Measurements from ENCODE around the gene CMC2. TPM values are rescaled to one million over a fixed set of nuclear protein-coding genes. Genes with fewer than 3 reads are reported as not detected.

The CMC2 gene
- total RNA-seq, 1 donor from 2014 or later: 59.8 TPM

DNA sequence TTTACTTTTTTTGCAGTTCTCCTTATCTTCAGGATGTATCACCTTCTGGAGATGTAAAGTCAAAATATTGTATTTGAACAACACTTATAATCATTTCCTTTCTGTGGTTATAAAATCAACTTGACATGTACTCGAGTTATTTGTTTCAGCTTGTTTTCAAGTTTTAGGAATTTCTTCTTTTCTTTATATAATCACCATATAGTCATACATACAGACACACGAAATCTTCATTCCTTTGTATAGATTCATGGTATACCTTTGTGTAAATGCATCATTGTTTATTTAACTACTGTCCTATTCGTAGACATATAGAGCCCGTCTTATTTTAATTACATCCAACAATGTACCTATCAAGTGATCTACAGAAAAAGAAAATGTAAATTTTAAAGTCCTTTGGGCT, 40.1 kb downstream of the CMC2 start:
- H3K36me3 Mint-ChIP-seq: peaks cover 5% of the 10 kb centered on the region
- H3K4me1 Mint-ChIP-seq (ENCODE audit: unreplicated experiment): no peaks in the 10 kb centered on the region
- H3K27me3 Mint-ChIP-seq: no peaks in the 10 kb centered on the region
- H3K4me3 Mint-ChIP-seq: no peak overlapping the region
- no peak overlapping the region for H3K27ac Mint-ChIP-seq
- H3K9me3 Mint-ChIP-seq: no peaks in the 10 kb centered on the region
- TF ChIP-seq, protein P1, sequence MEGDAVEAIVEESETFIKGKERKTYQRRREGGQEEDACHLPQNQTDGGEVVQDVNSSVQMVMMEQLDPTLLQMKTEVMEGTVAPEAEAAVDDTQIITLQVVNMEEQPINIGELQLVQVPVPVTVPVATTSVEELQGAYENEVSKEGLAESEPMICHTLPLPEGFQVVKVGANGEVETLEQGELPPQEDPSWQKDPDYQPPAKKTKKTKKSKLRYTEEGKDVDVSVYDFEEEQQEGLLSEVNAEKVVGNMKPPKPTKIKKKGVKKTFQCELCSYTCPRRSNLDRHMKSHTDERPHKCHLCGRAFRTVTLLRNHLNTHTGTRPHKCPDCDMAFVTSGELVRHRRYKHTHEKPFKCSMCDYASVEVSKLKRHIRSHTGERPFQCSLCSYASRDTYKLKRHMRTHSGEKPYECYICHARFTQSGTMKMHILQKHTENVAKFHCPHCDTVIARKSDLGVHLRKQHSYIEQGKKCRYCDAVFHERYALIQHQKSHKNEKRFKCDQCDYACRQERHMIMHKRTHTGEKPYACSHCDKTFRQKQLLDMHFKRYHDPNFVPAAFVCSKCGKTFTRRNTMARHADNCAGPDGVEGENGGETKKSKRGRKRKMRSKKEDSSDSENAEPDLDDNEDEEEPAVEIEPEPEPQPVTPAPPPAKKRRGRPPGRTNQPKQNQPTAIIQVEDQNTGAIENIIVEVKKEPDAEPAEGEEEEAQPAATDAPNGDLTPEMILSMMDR (conservative IDR thresholded peaks at IDR 0.05): no peak
- DNase-seq (ENCODE audit: extremely low spot score, unreplicated experiment): no peak

DNA sequence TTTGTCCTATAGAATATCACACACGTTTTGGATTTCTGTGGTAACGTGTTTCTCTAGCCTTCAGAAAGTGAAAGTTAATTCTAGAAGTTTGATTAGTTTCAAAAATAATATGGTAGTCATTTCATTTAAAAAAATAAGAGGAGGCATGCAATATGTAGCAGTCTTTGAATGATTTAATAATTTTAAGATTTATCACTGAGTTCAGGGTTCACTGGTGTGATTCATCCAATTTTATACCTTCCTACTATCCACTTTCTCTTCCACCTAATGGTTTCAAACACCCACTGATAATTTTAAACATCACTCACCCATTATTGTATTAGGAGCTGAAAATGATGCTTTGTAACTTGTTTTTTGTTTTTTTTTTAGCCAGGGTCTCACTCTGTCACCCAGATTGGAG, 42.3 kb downstream of the CMC2 start:
- no peak overlapping the region for H3K27ac Mint-ChIP-seq

DNA sequence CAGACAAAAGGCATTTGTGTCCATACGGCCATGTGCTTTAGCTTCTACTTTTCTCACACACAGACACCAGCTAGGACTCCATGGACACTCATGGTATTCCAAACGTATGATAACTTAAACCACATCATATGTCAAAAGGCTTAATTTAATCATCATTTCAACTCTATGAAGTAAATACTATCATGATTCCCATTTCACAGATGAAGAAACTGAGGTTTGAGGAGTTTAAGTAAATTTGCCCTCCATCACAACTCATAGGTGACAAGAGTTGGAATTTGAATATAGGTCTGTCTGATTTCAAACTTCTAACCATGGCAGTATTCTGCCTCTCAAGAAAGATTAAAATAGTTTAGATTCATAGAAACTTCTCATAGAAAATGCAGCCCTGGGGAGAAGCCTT, 43.8 kb downstream of the CMC2 start:
- H3K27ac Mint-ChIP-seq: no peak overlapping the region
- no peaks in the 10 kb centered on the region for H3K27me3 Mint-ChIP-seq
- H3K4me1 Mint-ChIP-seq (ENCODE audit: unreplicated experiment): no peaks in the 10 kb centered on the region
- H3K4me3 Mint-ChIP-seq: no peak overlapping the region
- H3K36me3 Mint-ChIP-seq: peaks cover 7% of the 10 kb centered on the region
- DNase-seq (ENCODE audit: extremely low spot score, unreplicated experiment): no peak
- H3K9me3 Mint-ChIP-seq: peaks cover 8% of the 10 kb centered on the region
- TF ChIP-seq, protein P1 (conservative IDR thresholded peaks at IDR 0.05): no peak

More for the DNA sequence above, 42.3 kb downstream of the CMC2 start:
- Mint-ChIP-seq H3K4me1 (ENCODE audit: unreplicated experiment) (no peaks in the 10 kb centered on the region), H3K9me3 (peaks cover 8% of the 10 kb centered on the region), H3K36me3 (peaks cover 12% of the 10 kb centered on the region), H3K27me3 (no peaks in the 10 kb centered on the region), H3K4me3 (no peak overlapping the region)
- DNase-seq (ENCODE audit: extremely low spot score, unreplicated experiment): no peak
- TF ChIP-seq, protein P1 (conservative IDR thresholded peaks at IDR 0.05): no peak

DNA sequence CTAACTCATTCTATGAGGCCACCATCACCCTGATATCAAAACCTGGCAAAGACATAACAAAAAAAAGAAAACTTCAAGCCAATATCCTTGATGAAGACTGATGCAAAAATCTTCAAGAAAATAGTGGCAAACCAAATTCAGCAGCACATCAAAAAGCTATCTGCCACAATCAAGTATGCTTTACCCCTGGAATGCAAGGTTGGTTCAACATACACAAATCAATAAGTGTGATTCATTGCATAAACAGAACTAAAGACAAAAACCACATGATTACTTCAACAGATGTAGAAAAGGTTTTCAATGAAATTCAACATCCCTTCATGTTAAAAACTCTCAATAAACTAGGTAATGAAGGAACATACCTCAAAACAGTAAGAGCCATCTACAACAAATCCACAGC, 48.4 kb downstream of the CMC2 start:
- TF ChIP-seq, protein P1 (conservative IDR thresholded peaks at IDR 0.05): no peak
- peaks cover 10% of the 10 kb centered on the region for H3K36me3 Mint-ChIP-seq
- no peak overlapping the region for H3K4me3 Mint-ChIP-seq
- H3K27me3 Mint-ChIP-seq: no peaks in the 10 kb centered on the region
- H3K9me3 Mint-ChIP-seq: peaks cover 14% of the 10 kb centered on the region
- no peak for DNase-seq (ENCODE audit: extremely low spot score, unreplicated experiment)
- no peaks in the 10 kb centered on the region for H3K4me1 Mint-ChIP-seq (ENCODE audit: unreplicated experiment)
- H3K27ac Mint-ChIP-seq: no peak overlapping the region

DNA sequence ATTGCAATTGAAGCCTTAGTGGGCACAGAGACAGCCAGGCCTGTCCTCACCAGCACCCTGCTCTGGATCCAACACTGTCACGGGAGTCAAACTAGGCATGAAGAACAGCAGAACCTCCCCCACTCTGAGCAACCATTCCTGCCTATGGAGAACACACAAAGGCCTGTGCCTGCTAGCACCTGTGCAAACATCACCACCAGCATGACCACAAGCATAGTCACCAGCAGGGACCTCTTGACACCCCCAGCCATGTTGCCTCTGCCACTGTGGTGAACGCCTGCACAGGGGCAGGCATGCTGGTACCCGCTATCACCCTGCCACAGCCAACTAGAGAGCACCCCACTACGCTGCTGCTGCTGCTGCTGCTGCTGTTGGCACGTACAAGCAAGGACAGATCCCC, 51.7 kb downstream of the CMC2 start:
- Mint-ChIP-seq H3K4me1 (ENCODE audit: unreplicated experiment) (no peaks in the 10 kb centered on the region), H3K9me3 (peaks cover 10% of the 10 kb centered on the region), H3K36me3 (peaks cover 3% of the 10 kb centered on the region), H3K27ac (no peak overlapping the region), H3K27me3 (no peaks in the 10 kb centered on the region), H3K4me3 (no peak overlapping the region)
- no peak for DNase-seq (ENCODE audit: extremely low spot score, unreplicated experiment)
- TF ChIP-seq, protein P1 (conservative IDR thresholded peaks at IDR 0.05): no peak

All from type B pancreatic cell (in vitro differentiated cells).